ENCODE results near the gene TPM1.

Gene TPM1

DNA sequence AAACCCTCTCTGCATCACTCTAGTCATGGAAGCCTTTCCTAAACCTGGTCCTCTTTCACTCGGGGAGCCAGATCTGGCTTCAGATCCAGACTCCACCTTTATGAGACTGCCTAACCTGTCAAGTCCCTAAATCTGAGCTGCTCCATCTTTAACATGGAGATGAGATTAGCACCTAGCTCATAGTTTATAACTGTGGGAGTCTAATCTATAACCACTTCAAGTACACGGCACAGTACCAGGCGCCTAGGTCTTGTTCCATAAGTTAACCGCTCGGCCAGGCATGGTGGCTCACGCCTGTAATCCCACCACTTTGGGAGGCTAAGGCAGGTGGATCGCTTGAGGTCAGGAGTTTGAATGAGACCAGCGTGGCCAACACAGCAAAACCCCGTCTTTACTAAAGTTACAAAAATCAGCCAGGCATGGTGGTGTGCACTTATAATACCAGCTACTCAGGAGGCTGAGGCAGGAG is 30.3 kb downstream of the TPM1 start:
- Histone ChIP-seq H3K27me3 (ENCODE audit: control insufficient read depth, insufficient read depth, low read length, poor library complexity, severe bottlenecking) (no peaks in the 10 kb centered on the region), H3K27ac (ENCODE audit: insufficient read depth, low read depth, low read length, poor library complexity, severe bottlenecking) (no peak overlapping the region), H3K4me3 (ENCODE audit: insufficient read depth, low read depth, low read length) (no peak overlapping the region), H3K9me3 (ENCODE audit: control insufficient read depth, low read length) (no peaks in the 10 kb centered on the region), H3K4me1 (ENCODE audit: control insufficient read depth, insufficient read depth, low read length) (peaks cover 16% of the 10 kb centered on the region), H3K36me3 (ENCODE audit: control insufficient read depth, insufficient read depth, low read length) (peaks cover 15% of the 10 kb centered on the region)
- 85 to 89% methylated on average over 9 of the region's 9 CpGs for WGBS, 2 experiments

DNA sequence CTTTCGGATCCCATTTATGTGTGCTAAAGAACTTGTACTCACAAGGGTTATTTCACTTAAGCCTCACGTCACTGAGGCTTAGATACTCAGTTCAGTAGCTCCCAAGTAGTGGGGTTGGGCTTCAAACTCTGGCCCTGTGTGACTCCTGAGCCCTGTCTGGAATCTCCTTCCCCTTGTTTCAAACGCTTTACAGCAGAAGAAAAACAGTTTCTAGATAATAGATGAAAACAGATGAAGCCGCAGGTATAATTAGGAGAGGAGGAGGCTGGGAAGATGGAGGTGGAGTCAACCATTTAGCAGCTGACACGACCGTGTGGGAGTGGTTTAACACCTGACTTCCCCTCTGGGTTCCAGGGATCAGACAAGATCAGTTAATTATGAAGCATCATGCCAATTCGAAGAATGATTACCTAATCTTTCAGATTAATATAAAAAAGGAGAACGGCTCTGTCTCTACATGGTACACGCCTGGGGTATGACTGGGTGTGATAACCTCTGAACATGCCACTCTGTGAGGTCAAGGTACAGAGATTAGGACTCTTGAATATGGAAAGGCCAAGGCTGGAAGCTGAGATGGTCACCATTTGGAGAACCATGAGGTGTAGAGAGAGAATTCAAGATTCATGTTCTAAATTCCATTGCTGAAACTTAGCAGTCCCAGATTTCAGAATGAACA is 31.1 kb downstream of the TPM1 start:
- Histone ChIP-seq H3K4me3 (ENCODE audit: insufficient read depth, low read depth, low read length) (no peak overlapping the region), H3K4me1 (ENCODE audit: control insufficient read depth, insufficient read depth, low read length) (peaks cover 20% of the 10 kb centered on the region), H3K9me3 (ENCODE audit: control insufficient read depth, low read length) (no peaks in the 10 kb centered on the region), H3K36me3 (ENCODE audit: control insufficient read depth, insufficient read depth, low read length) (peaks cover 7% of the 10 kb centered on the region), H3K27me3 (ENCODE audit: control insufficient read depth, insufficient read depth, low read length, poor library complexity, severe bottlenecking) (no peaks in the 10 kb centered on the region), H3K27ac (ENCODE audit: insufficient read depth, low read depth, low read length, poor library complexity, severe bottlenecking) (no peak overlapping the region)
- 91 to 94% methylated on average over 9 of the region's 9 CpGs for WGBS, 2 experiments

DNA sequence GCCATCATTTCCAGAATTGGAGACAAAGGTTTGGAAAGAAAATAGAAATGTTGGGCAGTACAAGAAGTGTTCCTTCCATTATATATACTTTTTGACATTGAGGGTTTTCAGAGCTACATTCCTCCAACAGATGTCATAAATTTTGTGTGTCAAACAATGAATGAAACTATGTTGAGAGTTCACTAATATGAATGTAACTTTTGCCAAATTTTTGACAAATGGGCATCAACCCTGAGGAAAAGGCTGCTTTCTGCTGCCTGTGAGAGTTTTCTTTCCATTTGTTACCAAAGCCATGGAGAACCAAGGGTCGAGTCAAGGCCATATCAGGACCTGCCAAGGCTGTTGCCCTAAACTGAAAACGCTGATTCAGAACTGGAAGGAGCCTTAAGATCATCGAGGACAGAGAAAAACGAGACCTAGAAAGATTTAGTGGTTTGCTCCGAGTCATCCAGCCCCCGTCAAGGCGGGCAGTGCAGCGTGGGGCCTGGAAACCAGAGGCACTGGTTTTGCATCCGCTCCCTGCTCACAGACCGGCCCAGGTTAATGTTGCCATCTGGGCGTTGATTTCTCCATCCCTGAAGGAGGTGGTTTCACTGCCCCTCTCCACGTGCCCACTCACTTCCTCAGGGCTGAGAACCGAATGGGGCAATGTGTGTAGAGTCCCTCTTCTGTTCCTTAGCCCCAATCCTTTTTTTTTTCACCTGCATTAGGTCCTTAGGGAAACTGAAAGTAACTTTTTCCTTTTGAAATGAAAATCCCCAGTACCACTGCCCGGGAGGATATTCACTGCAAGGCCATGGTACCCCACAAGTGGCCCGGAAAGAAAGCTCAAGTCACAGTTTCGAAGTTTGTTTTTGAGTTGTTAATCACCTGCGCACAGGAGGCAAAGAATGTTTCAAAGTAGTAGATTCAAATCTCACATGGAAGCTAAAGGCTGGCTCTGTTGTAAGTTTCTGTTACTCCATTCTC is 32.8 kb downstream of the TPM1 start:
- no peak overlapping the region for H3K4me3 ChIP-seq (ENCODE audit: insufficient read depth, low read depth, low read length)
- no peak overlapping the region for H3K27ac ChIP-seq (ENCODE audit: insufficient read depth, low read depth, low read length, poor library complexity, severe bottlenecking)
- peaks cover 7% of the 10 kb centered on the region for H3K36me3 ChIP-seq (ENCODE audit: control insufficient read depth, insufficient read depth, low read length)
- no peaks in the 10 kb centered on the region for H3K27me3 ChIP-seq (ENCODE audit: control insufficient read depth, insufficient read depth, low read length, poor library complexity, severe bottlenecking)
- 69% methylated on average over 17 of the region's 17 CpGs for WGBS, 2 experiments
- H3K9me3 ChIP-seq (ENCODE audit: control insufficient read depth, low read length): no peaks in the 10 kb centered on the region
- H3K4me1 ChIP-seq (ENCODE audit: control insufficient read depth, insufficient read depth, low read length): peaks cover 22% of the 10 kb centered on the region

DNA sequence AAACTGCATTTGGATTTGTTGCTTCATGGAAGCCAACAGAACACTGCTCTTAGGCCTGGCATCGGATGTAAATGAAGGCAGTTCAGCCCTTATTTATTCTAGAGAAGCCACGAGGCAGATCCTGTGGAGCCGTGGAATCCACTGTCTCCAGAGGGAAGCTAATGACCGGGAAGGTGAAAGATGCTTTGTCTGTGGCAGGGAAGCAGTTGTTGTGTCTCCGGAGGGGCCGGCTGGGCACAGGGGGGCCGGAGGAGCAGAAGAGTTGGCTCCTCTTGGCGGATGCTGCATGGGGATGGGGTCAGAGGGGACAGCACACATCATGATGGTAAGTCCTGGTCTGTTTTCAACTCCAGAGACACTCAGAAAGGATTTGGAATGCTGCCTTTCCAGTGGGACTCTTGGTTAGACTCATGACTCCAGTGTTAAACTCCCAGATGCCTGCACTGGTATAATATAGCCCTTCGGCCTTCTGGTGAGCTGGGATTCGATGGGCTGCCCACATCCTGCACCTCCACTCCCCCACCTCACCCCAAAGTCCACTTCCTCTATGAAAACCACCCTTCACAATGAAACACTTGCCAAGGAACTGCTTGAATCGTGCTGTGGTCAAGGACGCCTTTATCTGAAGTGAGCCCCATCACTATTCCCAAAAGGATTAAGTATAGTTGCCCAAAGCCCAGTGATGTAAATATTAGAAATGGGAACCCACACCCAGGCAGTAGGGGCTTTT is 33.6 kb downstream of the TPM1 start:
- 56 to 57% methylated on average over 12 of the region's 12 CpGs for WGBS, 2 experiments
- Histone ChIP-seq H3K4me3 (ENCODE audit: insufficient read depth, low read depth, low read length) (no peak overlapping the region), H3K36me3 (ENCODE audit: control insufficient read depth, insufficient read depth, low read length) (peaks cover 7% of the 10 kb centered on the region), H3K4me1 (ENCODE audit: control insufficient read depth, insufficient read depth, low read length) (peaks cover 23% of the 10 kb centered on the region), H3K27ac (ENCODE audit: insufficient read depth, low read depth, low read length, poor library complexity, severe bottlenecking) (no peak overlapping the region), H3K27me3 (ENCODE audit: control insufficient read depth, insufficient read depth, low read length, poor library complexity, severe bottlenecking) (no peaks in the 10 kb centered on the region), H3K9me3 (ENCODE audit: control insufficient read depth, low read length) (no peaks in the 10 kb centered on the region)

DNA sequence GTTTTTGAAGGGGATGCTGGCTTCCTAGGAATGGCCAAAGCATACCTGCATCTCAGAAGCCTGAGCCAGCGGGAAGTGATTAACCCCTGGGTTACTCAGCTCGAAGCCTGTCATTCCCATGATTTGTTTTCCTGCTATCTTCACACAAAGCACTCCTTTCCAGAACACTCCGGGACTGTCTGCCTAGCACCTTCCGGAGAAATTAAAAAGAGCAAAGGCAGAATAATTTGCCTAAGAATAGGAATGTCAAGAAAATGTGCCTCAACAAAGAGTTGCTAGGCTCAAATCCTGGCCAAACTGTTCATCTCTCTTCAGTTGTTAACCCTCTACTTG is 34.1 kb downstream of the TPM1 start:
- H3K27me3 ChIP-seq (ENCODE audit: control insufficient read depth, insufficient read depth, low read length, poor library complexity, severe bottlenecking): no peaks in the 10 kb centered on the region
- H3K27ac ChIP-seq (ENCODE audit: insufficient read depth, low read depth, low read length, poor library complexity, severe bottlenecking): no peak overlapping the region
- no peaks in the 10 kb centered on the region for H3K9me3 ChIP-seq (ENCODE audit: control insufficient read depth, low read length)
- peaks cover 23% of the 10 kb centered on the region for H3K4me1 ChIP-seq (ENCODE audit: control insufficient read depth, insufficient read depth, low read length)
- no peak overlapping the region for H3K4me3 ChIP-seq (ENCODE audit: insufficient read depth, low read depth, low read length)
- WGBS, 2 experiments: 33 to 35% methylated on average over 4 of the region's 4 CpGs
- peaks cover 4% of the 10 kb centered on the region for H3K36me3 ChIP-seq (ENCODE audit: control insufficient read depth, insufficient read depth, low read length)

DNA sequence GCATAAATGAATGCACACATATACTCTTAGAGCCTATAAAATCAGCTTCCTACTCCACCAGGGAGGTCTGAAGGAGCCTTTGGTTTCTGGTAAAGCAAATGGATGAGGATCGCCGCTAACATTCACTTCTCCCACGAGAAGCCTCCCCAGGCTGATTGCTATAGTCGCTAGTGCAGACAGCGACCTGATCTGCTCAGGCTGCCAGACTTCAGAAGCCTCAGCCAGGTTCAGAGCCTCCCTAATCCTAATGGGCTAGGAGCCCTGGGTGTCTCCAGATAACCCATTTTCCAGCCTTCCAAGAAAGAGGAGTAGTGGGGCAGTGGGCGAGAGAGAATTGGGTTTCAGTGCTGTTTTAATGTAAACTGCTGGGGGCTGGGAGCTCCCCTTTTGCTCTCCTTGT is 35.4 kb downstream of the TPM1 start:
- no peaks in the 10 kb centered on the region for H3K27me3 ChIP-seq (ENCODE audit: control insufficient read depth, insufficient read depth, low read length, poor library complexity, severe bottlenecking)
- no peaks in the 10 kb centered on the region for H3K9me3 ChIP-seq (ENCODE audit: control insufficient read depth, low read length)
- H3K36me3 ChIP-seq (ENCODE audit: control insufficient read depth, insufficient read depth, low read length): no peaks in the 10 kb centered on the region
- 32 to 42% methylated on average over 6 of the region's 6 CpGs for WGBS, 2 experiments
- peaks cover 34% of the 10 kb centered on the region for H3K4me1 ChIP-seq (ENCODE audit: control insufficient read depth, insufficient read depth, low read length)
- no peak overlapping the region for H3K4me3 ChIP-seq (ENCODE audit: insufficient read depth, low read depth, low read length)
- H3K27ac ChIP-seq (ENCODE audit: insufficient read depth, low read depth, low read length, poor library complexity, severe bottlenecking): no peak overlapping the region

DNA sequence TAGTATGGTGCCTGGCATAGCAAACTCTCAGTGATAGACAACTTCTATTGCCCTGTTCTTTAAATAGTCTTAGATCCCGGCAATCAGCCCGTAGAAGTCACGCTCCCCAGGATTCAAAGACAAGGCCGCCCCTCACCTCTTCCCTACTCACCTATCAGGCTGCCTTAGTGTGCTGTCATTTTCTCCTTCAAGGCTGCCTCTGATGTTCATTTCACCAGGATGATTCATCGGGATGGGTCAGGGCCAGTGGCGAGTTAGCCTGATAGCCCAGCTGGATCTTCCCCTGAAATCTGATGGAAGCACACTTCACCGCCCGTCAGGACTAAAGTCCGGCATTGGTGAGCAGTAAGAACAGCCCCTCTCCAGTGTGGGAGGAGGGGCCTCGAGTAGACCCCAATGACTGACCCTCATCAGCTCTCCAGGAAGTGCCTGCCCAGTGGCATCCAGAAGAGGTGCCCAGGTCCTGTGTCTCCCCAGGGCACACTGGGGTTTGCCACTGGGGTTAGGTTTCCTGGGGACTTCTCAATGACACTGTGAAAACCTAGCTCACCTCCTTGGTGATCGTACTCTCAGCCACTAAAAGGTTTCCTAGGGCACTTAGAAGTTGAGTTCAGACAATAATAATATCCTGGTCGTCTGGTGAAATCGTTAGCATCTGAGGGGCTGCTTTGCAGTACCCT is 37.5 kb downstream of the TPM1 start:
- no peak overlapping the region for H3K4me3 ChIP-seq (ENCODE audit: insufficient read depth, low read depth, low read length)

DNA sequence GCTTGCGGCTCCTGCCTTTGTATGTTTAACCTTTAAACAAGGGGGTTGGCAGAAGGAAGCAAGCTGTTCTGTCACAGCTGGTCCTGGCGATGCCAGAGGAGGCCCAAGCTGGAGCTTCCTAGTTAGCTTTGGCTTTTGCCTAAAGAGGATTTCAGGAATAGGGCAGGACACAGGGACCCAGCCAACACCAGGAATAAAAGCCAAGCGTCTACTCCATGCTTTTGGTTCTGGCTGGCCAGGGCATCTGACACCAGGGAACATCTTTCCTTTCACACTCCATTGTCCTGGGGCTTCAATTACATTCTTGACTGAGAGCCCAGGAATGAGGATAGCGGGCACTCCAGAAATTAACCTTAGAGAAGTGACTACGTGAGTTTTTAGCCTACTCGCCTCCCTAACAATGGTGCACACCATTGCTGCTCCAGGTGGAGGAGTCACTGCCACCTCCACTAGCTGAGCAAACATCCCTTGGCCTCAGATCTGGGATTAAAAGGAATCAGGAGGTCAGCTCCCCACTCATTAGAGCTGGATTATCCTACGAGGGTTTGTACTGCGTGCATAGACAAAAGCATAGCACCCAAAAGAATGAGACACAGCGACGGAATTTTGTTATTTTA is 38.2 kb downstream of the TPM1 start:
- H3K27me3 ChIP-seq (ENCODE audit: control insufficient read depth, insufficient read depth, low read length, poor library complexity, severe bottlenecking): no peaks in the 10 kb centered on the region
- no peaks in the 10 kb centered on the region for H3K9me3 ChIP-seq (ENCODE audit: control insufficient read depth, low read length)
- H3K27ac ChIP-seq (ENCODE audit: insufficient read depth, low read depth, low read length, poor library complexity, severe bottlenecking): no peak overlapping the region
- no peaks in the 10 kb centered on the region for H3K36me3 ChIP-seq (ENCODE audit: control insufficient read depth, insufficient read depth, low read length)
- H3K4me1 ChIP-seq (ENCODE audit: control insufficient read depth, insufficient read depth, low read length): peaks cover 32% of the 10 kb centered on the region
- 84 to 87% methylated on average over 10 of the region's 10 CpGs for WGBS, 2 experiments
- H3K4me3 ChIP-seq (ENCODE audit: insufficient read depth, low read depth, low read length): no peak overlapping the region

More for the DNA sequence above, 37.5 kb downstream of the TPM1 start:
- Histone ChIP-seq H3K27ac (ENCODE audit: insufficient read depth, low read depth, low read length, poor library complexity, severe bottlenecking) (no peak overlapping the region), H3K4me1 (ENCODE audit: control insufficient read depth, insufficient read depth, low read length) (peaks cover 32% of the 10 kb centered on the region), H3K36me3 (ENCODE audit: control insufficient read depth, insufficient read depth, low read length) (no peaks in the 10 kb centered on the region), H3K27me3 (ENCODE audit: control insufficient read depth, insufficient read depth, low read length, poor library complexity, severe bottlenecking) (no peaks in the 10 kb centered on the region), H3K9me3 (ENCODE audit: control insufficient read depth, low read length) (no peaks in the 10 kb centered on the region)
- 83 to 88% methylated on average over 13 of the region's 13 CpGs for WGBS, 2 experiments

DNA sequence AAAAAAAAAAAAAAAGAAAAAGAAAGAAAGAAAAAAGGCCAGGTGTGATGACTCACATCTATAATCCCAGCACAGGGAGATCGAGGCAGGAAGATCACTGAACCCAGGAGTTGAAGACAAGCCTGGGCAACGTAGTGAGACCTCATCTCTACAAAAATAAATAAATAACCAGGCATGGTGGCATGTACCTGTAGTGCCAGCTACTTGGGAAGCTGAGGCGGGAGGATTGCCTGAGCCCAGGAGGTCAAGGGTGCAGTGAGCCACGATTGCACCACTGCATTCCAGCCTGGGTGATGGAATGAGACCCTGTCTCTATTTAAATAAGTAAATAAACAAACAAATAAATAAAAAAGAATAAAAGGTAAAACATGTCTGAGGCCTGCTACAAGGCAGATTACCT is 39.8 kb downstream of the TPM1 start:
- H3K4me3 ChIP-seq (ENCODE audit: insufficient read depth, low read depth, low read length): no peak overlapping the region
- no peaks in the 10 kb centered on the region for H3K9me3 ChIP-seq (ENCODE audit: control insufficient read depth, low read length)
- H3K27me3 ChIP-seq (ENCODE audit: control insufficient read depth, insufficient read depth, low read length, poor library complexity, severe bottlenecking): no peaks in the 10 kb centered on the region
- no peak overlapping the region for H3K27ac ChIP-seq (ENCODE audit: insufficient read depth, low read depth, low read length, poor library complexity, severe bottlenecking)
- 71 to 72% methylated on average over 4 of the region's 4 CpGs for WGBS, 2 experiments
- no peaks in the 10 kb centered on the region for H3K36me3 ChIP-seq (ENCODE audit: control insufficient read depth, insufficient read depth, low read length)
- H3K4me1 ChIP-seq (ENCODE audit: control insufficient read depth, insufficient read depth, low read length): peaks cover 25% of the 10 kb centered on the region

Data from ectodermal cell (in vitro differentiated cells).